Measurements from ENCODE around the gene SOAT1.

GRCh38 chr1:179322557-179322956 lies 29.0 kb downstream of the SOAT1 start:
- TF ChIP-seq CTCF (IDR thresholded peaks at IDR 0.05): no peak
- no peak for TF ChIP-seq POLR2A (IDR thresholded peaks at IDR 0.05)
- no peak for TF ChIP-seq POLR2AphosphoS5 (IDR thresholded peaks at IDR 0.05)
